OCI-LY1 (cell line): ENCODE data around the gene ZNF469.

Experiments used
- H2AFZ ChIP-seq: fragments of 200-600 bp; sonication (generic), shearing (Covaris generic); 2 replicates; pipeline ENCODE4 v1.6.0; 2014; ENCODE audit warnings: antibody characterized with exemption, mild to moderate bottlenecking, low read length
- H3F3A ChIP-seq: fragments of 200-600 bp; sonication (generic), shearing (Covaris generic); 2 replicates; pipeline ENCODE4 v1.6.0; 2014; ENCODE audit warnings: mild to moderate bottlenecking, antibody characterized with exemption, low read length, moderate library complexity; ENCODE audit not compliant: insufficient read depth
- H3K27ac ChIP-seq: fragments of 200-600 bp; sonication (generic); 2 replicates; pipeline ENCODE4 v1.5.1; 2014; ENCODE audit warnings: low read length, mixed run types, mild to moderate bottlenecking, low read depth; ENCODE audit not compliant: poor library complexity, severe bottlenecking
- H3K27me3 ChIP-seq: fragments of 200-600 bp; sonication (generic); 2 replicates; pipeline ENCODE4 v1.6.0; 2014; ENCODE audit warnings: antibody characterized with exemption, mild to moderate bottlenecking, low read length, moderate library complexity; ENCODE audit not compliant: insufficient read depth
- H3K36me3 ChIP-seq: fragments of 200-600 bp; sonication (generic); 2 replicates; pipeline ENCODE4 v1.6.1; 2014; ENCODE audit warnings: mild to moderate bottlenecking, antibody characterized with exemption, low read length, moderate library complexity, mixed read lengths; ENCODE audit not compliant: insufficient read depth
- H3K4me1 ChIP-seq: fragments of 200-600 bp; sonication (generic); 2 replicates; pipeline ENCODE4 v1.5.1; 2014; ENCODE audit warnings: mild to moderate bottlenecking, low read length, moderate library complexity; ENCODE audit not compliant: insufficient read depth, severe bottlenecking
- H3K4me2 ChIP-seq: fragments of 200-600 bp; sonication (generic), shearing (Covaris generic); 2 replicates; pipeline ENCODE4 v1.6.1; 2014; ENCODE audit warnings: low read length
- H3K4me3 ChIP-seq: fragments of 200-600 bp; sonication (generic); 2 replicates; pipeline ENCODE4 v1.5.1; 2014; ENCODE audit warnings: low read length, low read depth, mild to moderate bottlenecking, mixed read lengths; ENCODE audit not compliant: poor library complexity, severe bottlenecking
- H3K79me2 ChIP-seq: fragments of 200-600 bp; shearing (Covaris generic); 2 replicates; pipeline ENCODE4 v1.6.1; 2016; ENCODE audit warnings: mixed run types, low read length, mixed read lengths; ENCODE audit not compliant: insufficient read depth
- H3K9ac ChIP-seq: fragments of 200-600 bp; sonication (generic), shearing (Covaris generic); 2 replicates; pipeline ENCODE4 v1.6.1; 2014; ENCODE audit warnings: mild to moderate bottlenecking, low read length, mixed read lengths
- H3K9me2 ChIP-seq: fragments of 200-600 bp; sonication (generic), shearing (Covaris generic); 2 replicates; pipeline ENCODE4 v1.6.1; 2014; ENCODE audit warnings: low read depth, mild to moderate bottlenecking, low read length, mixed read lengths
- H3K9me3 ChIP-seq: fragments of 200-600 bp; shearing (Covaris generic); 2 replicates; pipeline ENCODE4 v1.6.1; 2014; ENCODE audit warnings: low read length, mixed read lengths
- H4K20me1 ChIP-seq: fragments of 200-600 bp; sonication (generic), shearing (Covaris generic); 2 replicates; pipeline ENCODE4 v1.6.0; 2016; ENCODE audit warnings: mild to moderate bottlenecking, low read length; ENCODE audit not compliant: insufficient read depth
- CTCF ChIP-seq: fragments of 200-600 bp; sonication (generic), shearing (Covaris generic); IDR thresholded peaks from 2 replicates; pipeline ENCODE4 v1.5.1; 2017; ENCODE audit warnings: mild to moderate bottlenecking, antibody characterized with exemption, low read length, moderate library complexity, mixed read lengths
- EZH2 ChIP-seq: fragments of 200-600 bp; sonication (generic), shearing (Covaris generic); IDR thresholded peaks from 2 replicates; pipeline ENCODE4 v1.8.0; 2017; ENCODE audit warnings: borderline replicate concordance, mixed run types, mild to moderate bottlenecking, antibody characterized with exemption, low read length, moderate library complexity, mixed read lengths

The ZNF469 gene

GRCh38 chr16:88350922-88351321 lies 31.8 kb upstream of the ZNF469 start:
- Histone ChIP-seq H3K9ac (no peak overlapping the region), H3K79me2 (no peaks in the 10 kb centered on the region), H3K36me3 (no peaks in the 10 kb centered on the region), H3K9me2 (no peaks in the 10 kb centered on the region), H3K4me1 (no peaks in the 10 kb centered on the region), H3K4me3 (no peak overlapping the region), H4K20me1 (no peaks in the 10 kb centered on the region), H3F3A (no peaks in the 10 kb centered on the region), H2AFZ (no peak overlapping the region), H3K27ac (no peak overlapping the region), H3K9me3 (no peaks in the 10 kb centered on the region), H3K4me2 (no peak overlapping the region), H3K27me3 (no peaks in the 10 kb centered on the region)
- no peak for TF ChIP-seq EZH2
- no peak for TF ChIP-seq CTCF

- Histone ChIP-seq H3K9ac (no peak overlapping the region), H3K9me2 (no peaks in the 10 kb centered on the region), H3K4me2 (no peak overlapping the region), H3K79me2 (no peaks in the 10 kb centered on the region), H3K9me3 (no peaks in the 10 kb centered on the region), H2AFZ (no peak overlapping the region), H3K27ac (no peak overlapping the region), H3K36me3 (no peaks in the 10 kb centered on the region), H3K27me3 (no peaks in the 10 kb centered on the region), H3K4me1 (no peaks in the 10 kb centered on the region), H4K20me1 (no peaks in the 10 kb centered on the region), H3K4me3 (no peak overlapping the region), H3F3A (no peaks in the 10 kb centered on the region)
- no peak for TF ChIP-seq CTCF
- TF ChIP-seq EZH2 = no peak
These were observed 31.2 kb upstream of the ZNF469 start for GRCh38 chr16:88351491-88352101.

- H4K20me1 ChIP-seq = no peaks in the 10 kb centered on the region
- no peak overlapping the region for H3K4me2 ChIP-seq
- no peaks in the 10 kb centered on the region for H3F3A ChIP-seq
- no peaks in the 10 kb centered on the region for H3K4me1 ChIP-seq
- H3K9me3 ChIP-seq = no peaks in the 10 kb centered on the region
- no peak overlapping the region for H3K4me3 ChIP-seq
- H3K27me3 ChIP-seq = no peaks in the 10 kb centered on the region
- H3K36me3 ChIP-seq = no peaks in the 10 kb centered on the region
- no peaks in the 10 kb centered on the region for H3K79me2 ChIP-seq
- TF ChIP-seq EZH2 (no peak), CTCF (no peak)
- H3K27ac ChIP-seq = no peak overlapping the region
- no peak overlapping the region for H3K9ac ChIP-seq
- H2AFZ ChIP-seq = no peak overlapping the region
- H3K9me2 ChIP-seq = no peaks in the 10 kb centered on the region
These were observed 30.2 kb upstream of the ZNF469 start for GRCh38 chr16:88352261-88353200.
